OCI-LY7 (cell line): ENCODE results near the gene CSNK1G1. TPM values are rescaled to one million over a fixed set of nuclear protein-coding genes. Genes with fewer than 3 reads are reported as not detected.

Experiments
- BruUV-seq: library from RNA; stranded (reverse); fragments of 400-500 nt; replicated peaks from 2 replicates; lab custom pipeline; 2021; lab: Mats Ljungman, UMichigan
- CTCF ChIA-PET: fragments of 300-600 bp; sonication (Branson Sonifier 250); formaldehyde crosslinking; loops from one replicate; lab custom pipeline; 2022; ENCODE audit warnings: antibody characterized with exemption; ENCODE audit not compliant: unreplicated experiment; lab: Charles Lee
- POLR2A ChIA-PET: fragments of 300-600 bp; sonication (Branson Sonifier 250); formaldehyde crosslinking; loops from one replicate; lab custom pipeline; 2022; ENCODE audit warnings: antibody characterized with exemption; lab: Charles Lee
- DNase-seq: peaks from one replicate; pipeline ENCODE4 v3.0.0-alpha.2; 2015; ENCODE audit warnings: low spot score
- H2AFZ ChIP-seq: fragments of 200-600 bp; sonication (generic), shearing (Covaris generic); 2 replicates; pipeline ENCODE4 v1.6.1; 2014; ENCODE audit warnings: mild to moderate bottlenecking, antibody characterized with exemption, low read length, moderate library complexity
- H3K27ac ChIP-seq: fragments of 200-600 bp; sonication (generic); 2 replicates; pipeline ENCODE4 v1.5.1; 2014; ENCODE audit warnings: mixed run types, low read depth, mild to moderate bottlenecking, moderate library complexity, low read length, inconsistent platforms; ENCODE audit not compliant: poor library complexity, severe bottlenecking
- H3K36me3 ChIP-seq: fragments of 200-600 bp; sonication (generic); 2 replicates; pipeline ENCODE4 v1.6.1; 2014; ENCODE audit warnings: mild to moderate bottlenecking, antibody characterized with exemption, low read length, moderate library complexity, mixed read lengths; ENCODE audit not compliant: insufficient read depth
- H3K4me1 ChIP-seq: fragments of 200-600 bp; sonication (generic); 2 replicates; pipeline ENCODE4 v1.5.1; 2014; ENCODE audit warnings: mild to moderate bottlenecking, low read length; ENCODE audit not compliant: insufficient read depth, poor library complexity, severe bottlenecking
- H3K4me2 ChIP-seq: fragments of 200-600 bp; sonication (generic); 2 replicates; pipeline ENCODE4 v1.6.1; 2014; ENCODE audit warnings: mild to moderate bottlenecking, low read length
- H3K4me3 ChIP-seq: fragments of 200-600 bp; sonication (generic); 2 replicates; pipeline ENCODE4 v1.5.1; 2014; ENCODE audit warnings: mild to moderate bottlenecking, low read depth, low read length; ENCODE audit not compliant: poor library complexity, severe bottlenecking
- H3K79me2 ChIP-seq: fragments of 200-600 bp; sonication (generic); 2 replicates; pipeline ENCODE4 v1.6.1; 2016; ENCODE audit warnings: low read depth, mild to moderate bottlenecking, low read length, moderate library complexity, mixed read lengths; ENCODE audit not compliant: insufficient read depth
- H3K9me2 ChIP-seq: fragments of 200-600 bp; sonication (generic); 2 replicates; pipeline ENCODE4 v1.6.1; 2016; ENCODE audit warnings: mild to moderate bottlenecking, low read length, mixed read lengths; ENCODE audit not compliant: insufficient read depth
- H3K9me3 ChIP-seq: fragments of 200-600 bp; sonication (generic); 2 replicates; pipeline ENCODE4 v1.6.1; 2014; ENCODE audit warnings: mild to moderate bottlenecking, mixed run types, low read length, mixed read lengths
- H4K20me1 ChIP-seq: fragments of 200-600 bp; sonication (generic); 2 replicates; pipeline ENCODE4 v1.6.1; 2014; ENCODE audit warnings: mild to moderate bottlenecking, antibody characterized with exemption, low read length, moderate library complexity, mixed read lengths; ENCODE audit not compliant: insufficient read depth
- CTCF ChIP-seq: fragments of 200-600 bp; sonication (generic); conservative IDR thresholded peaks from 2 replicates; pipeline ENCODE4 v1.5.1; 2014; ENCODE audit warnings: mild to moderate bottlenecking, antibody characterized with exemption, low read length, moderate library complexity, mixed read lengths
- EZH2phosphoT487 ChIP-seq: fragments of 200-600 bp; sonication (generic); IDR thresholded peaks from 2 replicates; pipeline ENCODE4 v1.6.1; 2018; ENCODE audit warnings: low read depth, borderline replicate concordance, mild to moderate bottlenecking, mixed run types, antibody characterized with exemption, low read length, moderate library complexity, mixed read lengths
- intact Hi-C: fragments of 100-400 bp; cut with micrococcal nuclease; formaldehyde crosslinking; loops from one replicate; pipeline ENCODE4 v1.10.0; 2022; ENCODE audit not compliant: unreplicated experiment
- total RNA-seq, 2 experiments: library from RNA; depleted of rRNA in 1 of 2; stranded (reverse); fragments of >200 nt in 1 of 2; shearing (Covaris generic) in 1 of 2; gene quantifications; 2 replicates each; pipeline ENCODE4 v1.2.3, GENCODE V29; 2014 to 2022

CSNK1G1 gene
- total RNA-seq, 2 experiments from 2014 or later = 8.8 to 14.1 TPM

DNA sequence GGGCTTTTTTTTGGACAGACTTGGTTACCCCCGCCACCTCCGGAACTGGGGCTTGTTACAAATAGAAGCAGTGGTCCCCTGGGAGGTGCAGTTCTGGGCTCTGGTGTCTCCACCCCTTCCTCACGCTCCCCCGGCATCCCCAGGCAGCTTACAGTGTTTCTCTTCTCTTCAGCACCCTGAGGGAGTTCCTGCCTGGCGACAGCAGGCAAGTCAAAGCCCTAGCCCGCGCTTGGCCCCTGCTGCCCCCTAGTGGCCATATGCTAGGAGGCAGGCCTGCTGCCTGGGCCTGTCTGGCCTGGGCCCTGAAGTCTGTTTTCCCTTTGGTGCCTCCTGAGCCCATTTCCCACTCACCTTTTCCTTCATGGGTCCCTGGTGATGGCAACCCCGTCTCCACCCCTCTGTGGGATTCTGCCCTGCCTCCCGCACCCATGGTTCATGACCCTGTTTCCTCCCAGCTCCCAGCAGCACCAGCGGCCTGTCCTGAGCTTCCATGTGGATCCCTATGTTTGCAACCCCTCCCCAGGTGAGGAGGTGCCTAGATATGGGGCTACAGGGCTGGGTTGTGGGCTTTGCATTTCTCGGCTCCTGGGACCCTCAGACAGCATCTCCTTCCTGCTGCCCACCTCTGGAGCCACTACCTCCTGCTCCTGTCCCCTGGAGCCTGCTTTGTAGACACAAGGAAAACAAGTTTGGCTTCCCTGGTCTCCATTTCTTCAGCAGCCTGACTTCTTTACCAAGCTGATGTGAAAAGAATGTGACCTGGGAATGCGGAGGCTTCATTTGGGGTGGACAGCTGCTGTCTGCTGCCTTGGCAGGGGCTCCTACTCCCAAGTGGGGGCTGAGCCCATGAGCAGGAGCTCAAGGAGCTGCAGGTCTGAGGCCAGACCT lies 202.2 kb downstream of the CSNK1G1 start:
- 0 out of 2 replicates have a peak, but pooled peaks cover 8% of the 10 kb centered on the region for H4K20me1 ChIP-seq
- BruUV-seq = no TSS peak

GRCh38 chr15:64152507-64153387 lies 203.2 kb downstream of the CSNK1G1 start:
- Histone ChIP-seq H3K4me2 (peak overlapping the region; percentile 95), H3K4me3 (peak overlapping the region; percentile 90), H3K9me3 (no peaks in the 10 kb centered on the region), H3K79me2 (peaks cover 32% of the 10 kb centered on the region; the same call in 1 of the 2 replicates), H3K4me1 (peaks cover 40% of the 10 kb centered on the region), H3K9me2 (no peaks in the 10 kb centered on the region), H3K27ac (peak overlapping the region; percentile 93), H3K36me3 (peaks cover 50% of the 10 kb centered on the region), H2AFZ (no peak overlapping the region), H4K20me1 (0 out of 2 replicates have a peak, but pooled peaks cover 8% of the 10 kb centered on the region)
- DNase-seq = peak; percentile 70
- POLR2A ChIA-PET = interaction anchor here (0.6 to 2.7 kb wide), 12 partner anchors 10 to 744 kb away, joined by 3 to 10 read pairs (median 4); partner anchors contain the start of genes CIAO2A, PPIB and SNX1
- TF ChIP-seq CTCF (no peak), EZH2phosphoT487 (no peak)
- BruUV-seq = TSS peak; percentile 22
- intact Hi-C loops = loop anchor here (1.0 to 5.0 kb wide), 4 partner anchors 58 to 540 kb away; partner anchors contain the start of gene HERC1
- CTCF ChIA-PET = interaction anchor here (0.6 to 1.0 kb wide), 5 partner anchors 8 to 78 kb away, joined by 3 to 4 read pairs (median 3); partner anchors contain the start of gene SNX1

More for the DNA sequence above, 202.2 kb downstream of the CSNK1G1 start:
- DNase-seq = peak; percentile 98
- no peaks in the 10 kb centered on the region for H3K9me3 ChIP-seq
- no peak overlapping the region for H2AFZ ChIP-seq
- no peaks in the 10 kb centered on the region for H3K9me2 ChIP-seq
- TF ChIP-seq EZH2phosphoT487 (no peak), CTCF (peak; percentile 97)
- peak overlapping the region; percentile 95 for H3K4me2 ChIP-seq
- H3K79me2 ChIP-seq = peaks cover 32% of the 10 kb centered on the region; the same call in 1 of the 2 replicates
- peak overlapping the region; percentile 93 for H3K27ac ChIP-seq
- H3K36me3 ChIP-seq = peaks cover 59% of the 10 kb centered on the region
- POLR2A ChIA-PET = interaction anchor here (0.6 to 2.7 kb wide), 12 partner anchors 9 to 745 kb away, joined by 3 to 10 read pairs (median 4); partner anchors contain the start of genes CIAO2A, PPIB and SNX1
- H3K4me1 ChIP-seq = peaks cover 46% of the 10 kb centered on the region
- intact Hi-C loops = loop anchor here (1.0 to 5.0 kb wide), 4 partner anchors 59 to 541 kb away; partner anchors contain the start of gene HERC1
- H3K4me3 ChIP-seq = peak overlapping the region; percentile 90
- CTCF ChIA-PET = interaction anchor here (0.6 to 1.0 kb wide), 4 partner anchors 8 to 79 kb away, joined by 3 to 4 read pairs (median 3); partner anchors contain the start of gene SNX1
